ENCODE data around the gene FRMD4A.
A peak's percentile ranks its signal among the peaks of the same experiment; 100 is the strongest.
"Not testable (repeated sequence)": the region's sequence is repeated elsewhere in the genome, so short reads cannot be mapped to it uniquely, and the experiment has no call there.

Gene FRMD4A

GRCh38 chr10:13810568-13810967 is 520.2 kb downstream of the FRMD4A start:
- DNase-seq (ENCODE audit: low spot score) = no peak

GRCh38 chr10:13809427-13809826 is 521.3 kb downstream of the FRMD4A start:
- no peak for DNase-seq (ENCODE audit: low spot score)

- no peak for DNase-seq (ENCODE audit: low spot score)
Observed at GRCh38 chr10:13808556-13809391, 522.0 kb downstream of the FRMD4A start.

- no peak for DNase-seq (ENCODE audit: low spot score)
Observed at GRCh38 chr10:13806419-13806818, 524.3 kb downstream of the FRMD4A start.

- no peak for DNase-seq (ENCODE audit: low spot score)
Observed at GRCh38 chr10:13803566-13804554, 526.9 kb downstream of the FRMD4A start.

GRCh38 chr10:13801907-13802288 is 528.8 kb downstream of the FRMD4A start:
- DNase-seq (ENCODE audit: low spot score) = no peak

- DNase-seq (ENCODE audit: low spot score) = no peak
Observed at GRCh38 chr10:13801156-13801906, 529.4 kb downstream of the FRMD4A start.

- no peak for DNase-seq (ENCODE audit: low spot score)
Observed at GRCh38 chr10:13797164-13797563, 533.6 kb downstream of the FRMD4A start.

GRCh38 chr10:13795653-13796555 is 534.8 kb downstream of the FRMD4A start:
- DNase-seq (ENCODE audit: low spot score) = no peak

- DNase-seq (ENCODE audit: low spot score) = no peak
Observed at GRCh38 chr10:13794992-13795612, 535.6 kb downstream of the FRMD4A start.

GRCh38 chr10:13792006-13792405 is 538.7 kb downstream of the FRMD4A start:
- DNase-seq (ENCODE audit: low spot score) = no peak

GRCh38 chr10:13791483-13791882 is 539.2 kb downstream of the FRMD4A start:
- no peak for DNase-seq (ENCODE audit: low spot score)

- DNase-seq (ENCODE audit: low spot score) = no peak
Observed at GRCh38 chr10:13790196-13790595, 540.5 kb downstream of the FRMD4A start.

GRCh38 chr10:13789448-13789829 is 541.3 kb downstream of the FRMD4A start:
- no peak for DNase-seq (ENCODE audit: low spot score)

- DNase-seq (ENCODE audit: low spot score) = no peak
Observed at GRCh38 chr10:13788711-13789447, 541.8 kb downstream of the FRMD4A start.

- no peak for DNase-seq (ENCODE audit: low spot score)
Observed at GRCh38 chr10:13788320-13788600, 542.5 kb downstream of the FRMD4A start.

GRCh38 chr10:13787015-13787421 is 543.7 kb downstream of the FRMD4A start:
- DNase-seq (ENCODE audit: low spot score) = peak; percentile 88

- peak; percentile 10 for DNase-seq (ENCODE audit: low spot score)
Observed at GRCh38 chr10:13784067-13784466, 546.7 kb downstream of the FRMD4A start.

- DNase-seq (ENCODE audit: low spot score) = no peak
Observed at GRCh38 chr10:13779748-13780147, 551.0 kb downstream of the FRMD4A start.

GRCh38 chr10:13778693-13778960 is 552.1 kb downstream of the FRMD4A start:
- not testable (repeated sequence) for DNase-seq (ENCODE audit: low spot score)
